H9 (cell line): ENCODE results near the gene EDARADD. TPM values are rescaled to one million over a fixed set of nuclear protein-coding genes. Genes with fewer than 3 reads are reported as not detected.

ENCODE experiments used
- DNase-seq: peaks from one replicate; pipeline ENCODE4 v3.0.0-alpha.2; 2017
- H2AFZ ChIP-seq: one replicate; pipeline ENCODE4 v1.6.1; 2013; ENCODE audit warnings: mild to moderate bottlenecking, low read length, control low read depth, moderate library complexity
- H2AK5ac ChIP-seq: 2 replicates; pipeline ENCODE4 v1.6.1; 2013; ENCODE audit warnings: low read length, control low read depth, mixed read lengths; ENCODE audit not compliant: insufficient read length
- H2BK120ac ChIP-seq: one replicate; pipeline ENCODE4 v1.6.1; 2013; ENCODE audit warnings: low read depth, mild to moderate bottlenecking, low read length, control low read depth, inconsistent platforms; ENCODE audit not compliant: poor library complexity, severe bottlenecking
- H2BK12ac ChIP-seq: 2 replicates; pipeline ENCODE4 v1.6.1; 2013; ENCODE audit warnings: low read length, control low read depth, mixed read lengths, low read depth; ENCODE audit not compliant: insufficient read length
- H2BK15ac ChIP-seq: 2 replicates; pipeline ENCODE4 v1.6.1; 2013; ENCODE audit warnings: low read depth, low read length, control low read depth
- H2BK20ac ChIP-seq: one replicate; pipeline ENCODE4 v1.6.1; 2013; ENCODE audit warnings: low read depth, mild to moderate bottlenecking, low read length, control low read depth, inconsistent platforms; ENCODE audit not compliant: poor library complexity, severe bottlenecking
- H2BK5ac ChIP-seq: 2 replicates; pipeline ENCODE4 v1.6.1; 2013; ENCODE audit warnings: low read length, control low read depth, mixed read lengths; ENCODE audit not compliant: insufficient read length
- H3K14ac ChIP-seq: 2 replicates; pipeline ENCODE4 v1.6.1; 2013; ENCODE audit warnings: low read length, control low read depth; ENCODE audit not compliant: insufficient read depth
- H3K18ac ChIP-seq: 2 replicates; pipeline ENCODE4 v1.6.1; 2013; ENCODE audit warnings: low read depth, mild to moderate bottlenecking, mixed read lengths, low read length, control low read depth; ENCODE audit not compliant: insufficient read length
- H3K23ac ChIP-seq: 2 replicates; pipeline ENCODE4 v1.6.1; 2013; ENCODE audit warnings: low read length, control low read depth, mixed read lengths, low read depth; ENCODE audit not compliant: insufficient read length
- H3K23me2 ChIP-seq: 2 replicates; pipeline ENCODE4 v1.6.1; 2013; ENCODE audit warnings: low read depth, mild to moderate bottlenecking, mixed read lengths, low read length, control low read depth; ENCODE audit not compliant: insufficient read length, poor library complexity, severe bottlenecking
- H3K27ac ChIP-seq: 2 replicates; pipeline ENCODE4 v1.5.1; 2013; ENCODE audit warnings: low read length, control low read depth, mixed read lengths, low read depth; ENCODE audit not compliant: insufficient read length
- H3K27me3 ChIP-seq: 2 replicates; pipeline ENCODE4 v1.6.1; 2013; ENCODE audit warnings: low read length, control low read depth, inconsistent platforms; ENCODE audit not compliant: insufficient read depth
- H3K4ac ChIP-seq: 2 replicates; pipeline ENCODE4 v1.6.1; 2013; ENCODE audit warnings: low read depth, mild to moderate bottlenecking, control low read depth, inconsistent platforms, low read length, moderate library complexity
- H3K4me1 ChIP-seq: 2 replicates; pipeline ENCODE4 v1.6.1; 2013; ENCODE audit warnings: low read length, control low read depth, inconsistent platforms; ENCODE audit not compliant: insufficient read depth
- H3K4me2 ChIP-seq: 2 replicates; pipeline ENCODE4 v1.6.1; 2013; ENCODE audit warnings: low read length, control low read depth, mixed read lengths; ENCODE audit not compliant: insufficient read length, insufficient read depth
- H3K56ac ChIP-seq: 2 replicates; pipeline ENCODE4 v1.6.1; 2013; ENCODE audit warnings: low read depth, mild to moderate bottlenecking, mixed read lengths, low read length, control low read depth; ENCODE audit not compliant: insufficient read length
- H3K79me1 ChIP-seq: 2 replicates; pipeline ENCODE4 v1.6.1; 2013; ENCODE audit warnings: low read depth, mild to moderate bottlenecking, moderate library complexity, low read length, control low read depth, inconsistent platforms; ENCODE audit not compliant: insufficient read depth, poor library complexity, severe bottlenecking
- H3K79me2 ChIP-seq: 2 replicates; pipeline ENCODE4 v1.6.1; 2013; ENCODE audit warnings: low read length, control low read depth, inconsistent platforms; ENCODE audit not compliant: insufficient read depth
- H3K9ac ChIP-seq: 2 replicates; pipeline ENCODE4 v1.6.1; 2013; ENCODE audit warnings: low read length, control low read depth, mixed read lengths; ENCODE audit not compliant: insufficient read length; ENCODE audit errors: extremely low read depth
- H3K9me3 ChIP-seq: one replicate; pipeline ENCODE4 v1.6.1; 2013; ENCODE audit warnings: low read depth, low read length, inconsistent platforms; ENCODE audit not compliant: control insufficient read depth
- H3T11ph ChIP-seq: one replicate; pipeline ENCODE4 v1.6.1; 2013; ENCODE audit warnings: mild to moderate bottlenecking, low read length, control low read depth, inconsistent platforms
- H4K20me1 ChIP-seq: one replicate; pipeline ENCODE4 v1.6.1; 2013; ENCODE audit not compliant: control insufficient read depth, insufficient read length, insufficient read depth
- H4K5ac ChIP-seq: 2 replicates; pipeline ENCODE4 v1.6.1; 2013; ENCODE audit warnings: low read depth, mild to moderate bottlenecking, mixed read lengths, low read length, control low read depth; ENCODE audit not compliant: insufficient read length
- H4K8ac ChIP-seq: replicated peaks from 2 replicates; pipeline ENCODE4 v1.6.1; 2013; ENCODE audit warnings: low read length, control low read depth, mixed read lengths, low read depth; ENCODE audit not compliant: insufficient read length
- H4K91ac ChIP-seq: 2 replicates; pipeline ENCODE4 v1.6.1; 2013; ENCODE audit warnings: low read depth, mild to moderate bottlenecking, moderate library complexity, mixed read lengths, low read length, control low read depth; ENCODE audit not compliant: insufficient read length
- H3K27ac Mint-ChIP-seq, 3 experiments: 2 replicates in 2 of 3; 3 replicates in 1 of 3; pipeline ENCODE4 v1.8.0; 2020 to 2021; ENCODE audit warnings: mixed read lengths in 3 of 3, mild to moderate bottlenecking in 1 of 3, moderate library complexity in 1 of 3
- H3K27me3 Mint-ChIP-seq: 2 replicates; pipeline ENCODE4 v1.8.0; 2021; ENCODE audit warnings: low read depth, mild to moderate bottlenecking, moderate library complexity, mixed read lengths
- H3K36me3 Mint-ChIP-seq, 3 experiments: 2 replicates in 2 of 3; 3 replicates in 1 of 3; pipeline ENCODE4 v1.8.0; 2020 to 2021; ENCODE audit warnings: low read depth in 3 of 3, mixed read lengths in 3 of 3; ENCODE audit not compliant: insufficient read depth in 1 of 3
- H3K4me1 Mint-ChIP-seq, 2 experiments: 2 replicates each; pipeline ENCODE4 v1.8.0; 2020; ENCODE audit warnings: mixed read lengths in 2 of 2
- H3K4me3 Mint-ChIP-seq, 2 experiments: 2 replicates in 1 of 2; 3 replicates in 1 of 2; pipeline ENCODE4 v1.8.0; 2020 to 2021; ENCODE audit warnings: mild to moderate bottlenecking in 2 of 2, mixed read lengths in 2 of 2, moderate library complexity in 1 of 2
- H3K9me3 Mint-ChIP-seq, 2 experiments: 2 replicates in 1 of 2; 3 replicates in 1 of 2; pipeline ENCODE4 v1.8.0; 2020; ENCODE audit warnings: mild to moderate bottlenecking in 2 of 2, mixed read lengths in 2 of 2, moderate library complexity in 1 of 2
- WGBS: extraction: QIAGEN DNeasy Blood & Tissue Kit; methylation state at CpG from one replicate; pipeline ENCODE4 v1.1.7; 2013; ENCODE audit warnings: missing lambda C conversion rate, low lambda C conversion rate, mixed read lengths; ENCODE audit not compliant: insufficient read length; ENCODE audit errors: extremely low coverage; 5-methylcytosine and 5-hydroxymethylcytosine counted together
- total RNA-seq: library from RNA; stranded (reverse); gene quantifications from 2 replicates; pipeline ENCODE4 v1.2.1, GENCODE V29; 2021
- TF ChIP-seq, protein P1 (sequence below): fragments of 200-600 bp; sonication (generic); conservative IDR thresholded peaks from 3 replicates; pipeline ENCODE4 v1.8.0; 2021; ENCODE audit warnings: antibody characterized with exemption, mild to moderate bottlenecking

EDARADD gene
- total RNA-seq, 1 experiment from 2014 or later, result 3.8 TPM

DNA sequence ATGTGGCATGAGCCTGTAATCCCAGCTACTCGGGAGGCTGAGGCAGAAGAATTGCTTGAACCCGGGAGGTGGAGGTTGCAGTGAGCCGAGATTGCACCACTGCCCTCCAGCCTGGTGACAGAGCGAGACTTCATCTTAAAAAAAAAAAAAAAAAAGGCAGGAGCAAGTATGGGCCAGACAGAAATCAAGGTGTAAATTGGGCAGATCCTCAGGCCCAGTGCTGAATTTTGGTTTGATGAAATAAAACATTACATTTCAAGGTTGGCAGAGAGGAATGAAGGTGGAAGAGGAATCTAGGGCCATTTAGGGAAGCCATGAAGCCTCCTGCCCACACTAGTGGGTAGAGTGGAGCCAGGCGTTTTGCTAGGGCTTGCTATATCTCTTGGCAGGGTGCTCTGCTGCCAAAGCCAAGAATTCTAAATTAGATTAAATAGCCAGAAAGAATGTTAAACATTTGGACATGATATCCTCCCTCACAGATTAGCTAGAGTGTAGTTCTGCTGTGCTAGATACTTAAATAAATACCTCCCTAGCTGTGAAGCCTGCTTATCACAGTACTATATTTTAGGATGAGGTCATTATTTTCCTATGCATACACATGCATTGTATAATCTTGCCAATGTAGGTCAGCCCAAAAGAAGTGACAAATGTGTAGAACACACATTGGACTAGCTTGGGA, 113.1 kb downstream of the EDARADD start:
- no peaks in the 10 kb centered on the region for H3K36me3 Mint-ChIP-seq
- H3K4me1 Mint-ChIP-seq, result peaks cover 18 to 23% of the 10 kb centered on the region in 2 experiments
- no peak overlapping the region for H3K56ac ChIP-seq
- H2BK5ac ChIP-seq, result no peak overlapping the region
- no peak overlapping the region for H3K27ac ChIP-seq
- H3K23ac ChIP-seq, result no peak overlapping the region
- no peak overlapping the region for H3K4ac ChIP-seq
- no peak overlapping the region for H3T11ph ChIP-seq
- peaks cover 4% of the 10 kb centered on the region for H3K23me2 ChIP-seq
- H3K79me2 ChIP-seq, result no peaks in the 10 kb centered on the region
- no peak for DNase-seq
- peak overlapping the region in 1 of 3 experiments; percentile 27; a peak in 1 of 7 replicates for H3K27ac Mint-ChIP-seq
- H2BK15ac ChIP-seq, result no peak overlapping the region
- no peak overlapping the region for H2BK12ac ChIP-seq
- TF ChIP-seq, protein P1, sequence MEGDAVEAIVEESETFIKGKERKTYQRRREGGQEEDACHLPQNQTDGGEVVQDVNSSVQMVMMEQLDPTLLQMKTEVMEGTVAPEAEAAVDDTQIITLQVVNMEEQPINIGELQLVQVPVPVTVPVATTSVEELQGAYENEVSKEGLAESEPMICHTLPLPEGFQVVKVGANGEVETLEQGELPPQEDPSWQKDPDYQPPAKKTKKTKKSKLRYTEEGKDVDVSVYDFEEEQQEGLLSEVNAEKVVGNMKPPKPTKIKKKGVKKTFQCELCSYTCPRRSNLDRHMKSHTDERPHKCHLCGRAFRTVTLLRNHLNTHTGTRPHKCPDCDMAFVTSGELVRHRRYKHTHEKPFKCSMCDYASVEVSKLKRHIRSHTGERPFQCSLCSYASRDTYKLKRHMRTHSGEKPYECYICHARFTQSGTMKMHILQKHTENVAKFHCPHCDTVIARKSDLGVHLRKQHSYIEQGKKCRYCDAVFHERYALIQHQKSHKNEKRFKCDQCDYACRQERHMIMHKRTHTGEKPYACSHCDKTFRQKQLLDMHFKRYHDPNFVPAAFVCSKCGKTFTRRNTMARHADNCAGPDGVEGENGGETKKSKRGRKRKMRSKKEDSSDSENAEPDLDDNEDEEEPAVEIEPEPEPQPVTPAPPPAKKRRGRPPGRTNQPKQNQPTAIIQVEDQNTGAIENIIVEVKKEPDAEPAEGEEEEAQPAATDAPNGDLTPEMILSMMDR, result no peak
- no peaks in the 10 kb centered on the region for H3K79me1 ChIP-seq
- no peak overlapping the region for H3K18ac ChIP-seq
- no peaks in the 10 kb centered on the region for H3K9me3 Mint-ChIP-seq
- no peak overlapping the region for H2BK20ac ChIP-seq
- no peak overlapping the region for H2AFZ ChIP-seq
- H3K4me3 Mint-ChIP-seq, result no peak overlapping the region
- H2BK120ac ChIP-seq, result no peak overlapping the region
- H3K9ac ChIP-seq, result no peak overlapping the region
- no peaks in the 10 kb centered on the region for H3K9me3 ChIP-seq
- H4K91ac ChIP-seq, result no peak overlapping the region
- no peak overlapping the region for H3K14ac ChIP-seq
- no peak overlapping the region for H4K5ac ChIP-seq
- H2AK5ac ChIP-seq, result no peak overlapping the region
- no peak overlapping the region for H4K8ac ChIP-seq
- no peaks in the 10 kb centered on the region for H4K20me1 ChIP-seq
- no peak overlapping the region for H3K4me2 ChIP-seq
- H3K27me3 Mint-ChIP-seq, result no peaks in the 10 kb centered on the region
- no CpG with 5 or more reads among the region's 5 CpGs for WGBS
- no peaks in the 10 kb centered on the region for H3K27me3 ChIP-seq
- H3K4me1 ChIP-seq, result no peaks in the 10 kb centered on the region
